Sigmoid colon (tissue), 7 donors: Measurements from ENCODE around the gene BATF. TPM values are rescaled to one million over a fixed set of nuclear protein-coding genes. Genes with fewer than 3 reads are reported as not detected.

Experiments
- DNase-seq: peaks from one replicate; pipeline ENCODE4 v3.0.0-alpha.2; 2019
- H3K27ac ChIP-seq, 4 donors: fragments of 200-600 bp; sonication (generic); one replicate each; pipeline ENCODE4 v1.5.1; 2016 to 2019; ENCODE audit warnings: mild to moderate bottlenecking in 1 of 4
- H3K27me3 ChIP-seq, 3 donors: fragments of 200-600 bp; sonication (generic); one replicate each; pipeline ENCODE4 v1.5.1; 2019; ENCODE audit warnings: mild to moderate bottlenecking in 1 of 3
- H3K36me3 ChIP-seq, 4 donors: fragments of 200-600 bp; sonication (generic); one replicate each; pipeline ENCODE4 v1.5.1; 2016 to 2019
- H3K4me1 ChIP-seq, 4 donors: fragments of 200-600 bp; sonication (generic); one replicate each; pipeline ENCODE4 v1.5.1; 2017 to 2019
- H3K4me3 ChIP-seq, 4 donors: fragments of 200-600 bp; sonication (generic); one replicate each; pipeline ENCODE4 v1.5.1; 2017 to 2019; ENCODE audit warnings: mild to moderate bottlenecking in 2 of 4, moderate library complexity in 1 of 4
- H3K9me3 ChIP-seq, 4 donors: fragments of 200-600 bp in 3 of 4; sonication (generic) in 3 of 4; one replicate each; pipeline versions ENCODE4 v1.5.1 to v1.6.1; 2013 to 2019
- CTCF ChIP-seq, 4 experiments: fragments of 450-650 bp in 3 of 4; fragments of 200-600 bp in 1 of 4; IDR thresholded peaks; one replicate each; pipeline ENCODE4 v1.5.1; 2016 to 2019; ENCODE audit warnings: antibody characterized with exemption in 4 of 4, mild to moderate bottlenecking in 3 of 4, moderate library complexity in 2 of 4
- EP300 ChIP-seq, 4 donors: sonication (generic); formaldehyde crosslinking; IDR thresholded peaks; one replicate each; pipeline ENCODE4 v1.6.1; 2017; ENCODE audit warnings: antibody characterized with exemption in 4 of 4
- POLR2A ChIP-seq, 2 donors: fragments of 450-650 bp; IDR thresholded peaks; one replicate each; pipeline ENCODE4 v1.6.1; 2016; ENCODE audit warnings: antibody characterized with exemption in 2 of 2, mild to moderate bottlenecking in 2 of 2, moderate library complexity in 2 of 2
- POLR2AphosphoS5 ChIP-seq, 4 donors: sonication (generic); formaldehyde crosslinking; IDR thresholded peaks; one replicate each; pipeline ENCODE4 v1.6.1; 2017; ENCODE audit warnings: antibody characterized with exemption in 4 of 4
- WGBS, 2 donors: extraction: QIAGEN DNeasy Blood & Tissue Kit; methylation state at CpG; one replicate each; pipeline ENCODE4 v1.1.7; 2013; 5-methylcytosine and 5-hydroxymethylcytosine counted together
- intact Hi-C: fragments of 100-400 bp; cut with DNase I; formaldehyde crosslinking; loops from one replicate; pipeline ENCODE4 v1.15.1; 2023
- polyA plus RNA-seq, 3 donors: library from polyadenylated mRNA; stranded (reverse); fragments of 200-250 nt; gene quantifications; one replicate each; pipeline ENCODE4 v1.2.3, GENCODE V29; 2013
- total RNA-seq, 4 donors: library from RNA; depleted of rRNA; stranded (reverse); fragments of >200 nt; gene quantifications; one replicate each; pipeline ENCODE4 v1.1.0, GENCODE V29; 2016
- donor health status: healthy with polysubstance abuse.
- donor health status: Bipolar disorder and iron deficiency.
- donor health status: healthy.

Gene BATF
- total and polyA plus RNA-seq, 7 donors, result 1.6 to 17.1 (median 5.2) TPM; not detected in 1

GRCh38 chr14:75562089-75562488 lies 39.8 kb downstream of the BATF start:
- no peak for DNase-seq
- 48 to 64% methylated on average over 7 of the region's 7 CpGs for WGBS, 2 donors
- no peak for TF ChIP-seq POLR2AphosphoS5 (IDR thresholded peaks at IDR 0.05)
- no peak for TF ChIP-seq EP300 (IDR thresholded peaks at IDR 0.05)
- TF ChIP-seq CTCF (IDR thresholded peaks at IDR 0.05), result no peak
- TF ChIP-seq POLR2A (IDR thresholded peaks at IDR 0.05), result no peak
- H3K27ac ChIP-seq, result no peak overlapping the region
- H3K36me3 ChIP-seq, result no peaks in the 10 kb centered on the region
- intact Hi-C loops, result loop anchor here (5.0 kb wide), 1 partner anchor 250 kb away; no protein-coding TSS in a partner anchor
- no peaks in the 10 kb centered on the region for H3K9me3 ChIP-seq
- no peaks in the 10 kb centered on the region for H3K27me3 ChIP-seq
- peaks cover 0 to 14% (median 6%) of the 10 kb centered on the region in 4 donors for H3K4me1 ChIP-seq
- no peak overlapping the region for H3K4me3 ChIP-seq

- TF ChIP-seq CTCF (IDR thresholded peaks at IDR 0.05), result no peak
- TF ChIP-seq POLR2AphosphoS5 (IDR thresholded peaks at IDR 0.05), result no peak
- TF ChIP-seq EP300 (IDR thresholded peaks at IDR 0.05), result no peak
- TF ChIP-seq POLR2A (IDR thresholded peaks at IDR 0.05), result no peak
- Histone ChIP-seq H3K36me3 (no peaks in the 10 kb centered on the region), H3K4me3 (no peak overlapping the region), H3K4me1 (peaks cover 0 to 14% (median 6%) of the 10 kb centered on the region in 4 donors), H3K27ac (no peak overlapping the region), H3K9me3 (no peaks in the 10 kb centered on the region), H3K27me3 (peaks cover 0 to under 1% (median 0%) of the 10 kb centered on the region in 3 donors)
- WGBS, 2 donors, result 69 to 77% methylated on average over 4 of the region's 4 CpGs
- DNase-seq, result no peak
- intact Hi-C loops, result loop anchor here (5.0 kb wide), 1 partner anchor 250 kb away; no protein-coding TSS in a partner anchor
These were observed 40.2 kb downstream of the BATF start for GRCh38 chr14:75562489-75562888.

GRCh38 chr14:75563931-75564330 lies 41.7 kb downstream of the BATF start:
- H3K4me3 ChIP-seq, result no peak overlapping the region
- peaks cover 0 to 4% (median 0%) of the 10 kb centered on the region in 3 donors for H3K27me3 ChIP-seq
- TF ChIP-seq CTCF (IDR thresholded peaks at IDR 0.05) (no peak), POLR2A (IDR thresholded peaks at IDR 0.05) (no peak), POLR2AphosphoS5 (IDR thresholded peaks at IDR 0.05) (no peak), EP300 (IDR thresholded peaks at IDR 0.05) (no peak)
- H3K36me3 ChIP-seq, result no peaks in the 10 kb centered on the region
- no peak overlapping the region for H3K27ac ChIP-seq
- intact Hi-C loops, result loop anchor here (5.0 kb wide), 1 partner anchor 252 kb away; no protein-coding TSS in a partner anchor
- no peaks in the 10 kb centered on the region for H3K9me3 ChIP-seq
- no peak for DNase-seq
- 54 to 76% methylated on average over 4 of the region's 4 CpGs for WGBS, 2 donors
- H3K4me1 ChIP-seq, result peaks cover 0 to 14% (median 6%) of the 10 kb centered on the region in 4 donors

- peaks cover 0 to 10% (median 4%) of the 10 kb centered on the region in 4 donors for H3K4me1 ChIP-seq
- intact Hi-C loops, result no loop called here
- no peak overlapping the region for H3K27ac ChIP-seq
- WGBS, 2 donors, result 85 to 91% methylated on average over 5 of the region's 5 CpGs
- peaks cover 0 to 4% (median 0%) of the 10 kb centered on the region in 3 donors for H3K27me3 ChIP-seq
- H3K36me3 ChIP-seq, result no peaks in the 10 kb centered on the region
- TF ChIP-seq POLR2AphosphoS5 (IDR thresholded peaks at IDR 0.05) (no peak), EP300 (IDR thresholded peaks at IDR 0.05) (no peak), CTCF (IDR thresholded peaks at IDR 0.05) (no peak), POLR2A (IDR thresholded peaks at IDR 0.05) (no peak)
- no peak for DNase-seq
- no peaks in the 10 kb centered on the region for H3K9me3 ChIP-seq
- H3K4me3 ChIP-seq, result no peak overlapping the region
These were observed 42.8 kb downstream of the BATF start for GRCh38 chr14:75565056-75565455.

GRCh38 chr14:75566321-75566720 lies 44.1 kb downstream of the BATF start:
- no peak for TF ChIP-seq EP300 (IDR thresholded peaks at IDR 0.05)
- no peak for TF ChIP-seq POLR2A (IDR thresholded peaks at IDR 0.05)
- TF ChIP-seq CTCF (IDR thresholded peaks at IDR 0.05), result no peak
- no peak for TF ChIP-seq POLR2AphosphoS5 (IDR thresholded peaks at IDR 0.05)
- peaks cover 0 to 4% (median 0%) of the 10 kb centered on the region in 3 donors for H3K27me3 ChIP-seq
- H3K27ac ChIP-seq, result no peak overlapping the region
- DNase-seq, result no peak
- no peaks in the 10 kb centered on the region for H3K36me3 ChIP-seq
- 60 to 87% methylated on average over 4 of the region's 4 CpGs for WGBS, 2 donors
- H3K4me1 ChIP-seq, result no peaks in the 10 kb centered on the region
- no peaks in the 10 kb centered on the region for H3K9me3 ChIP-seq
- H3K4me3 ChIP-seq, result no peak overlapping the region
- intact Hi-C loops, result no loop called here
